Measurements from ENCODE around the gene QTRT2. TPM values are rescaled to one million over a fixed set of nuclear protein-coding genes. Genes with fewer than 3 reads are reported as not detected.

The QTRT2 gene
- polyA plus RNA-seq, 1 donor from 2014 or later = 16.3 TPM

DNA sequence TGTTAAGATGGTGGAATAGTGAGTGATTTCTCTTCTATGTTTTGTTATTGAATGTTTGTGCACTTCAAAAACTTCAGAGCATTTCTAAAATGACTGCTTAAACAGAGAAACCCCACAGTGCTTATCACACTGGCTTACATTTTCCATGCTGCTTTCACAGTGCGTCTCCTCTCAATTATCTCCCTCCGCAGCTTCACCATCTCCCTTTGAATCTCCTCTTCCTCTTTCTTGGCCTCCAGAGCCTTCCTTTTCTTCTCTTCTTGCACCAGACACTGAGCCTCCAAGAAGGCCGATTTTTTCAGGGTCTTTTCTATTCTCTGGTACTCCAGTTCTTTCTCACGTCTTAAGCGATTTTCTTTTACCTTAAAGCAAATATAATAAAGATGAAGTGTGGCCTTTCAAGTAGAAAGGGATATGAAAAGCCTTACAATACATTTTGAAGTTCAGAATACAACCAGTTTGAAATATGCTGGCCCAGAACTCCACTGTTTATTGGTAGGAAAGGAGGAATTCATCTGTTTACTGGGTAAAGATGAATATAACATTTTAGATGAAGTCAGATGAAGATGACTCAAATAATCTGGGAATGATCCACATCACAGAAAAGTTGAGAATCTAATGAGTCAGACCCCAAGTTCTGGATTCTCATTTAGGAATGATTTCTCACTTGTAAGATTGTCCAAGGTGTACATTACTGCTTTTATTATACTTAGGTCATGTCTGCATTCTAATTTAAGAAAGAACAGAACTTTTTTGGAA is 21.6 kb upstream of the QTRT2 start:
- Histone ChIP-seq H3K9ac (ENCODE audit: low read length) (no peak overlapping the region), H3F3A (ENCODE audit: insufficient read depth, low read length, poor library complexity, severe bottlenecking) (no peaks in the 10 kb centered on the region), H4K20me1 (ENCODE audit: insufficient read depth) (no peaks in the 10 kb centered on the region), H3K27ac (ENCODE audit: low read length) (no peak overlapping the region), H3K4me2 (ENCODE audit: low read length) (no peak overlapping the region), H2AFZ (ENCODE audit: low read depth, low read length) (no peak overlapping the region), H3K4me3 (ENCODE audit: low read length) (no peak overlapping the region), H3K27me3 (ENCODE audit: insufficient read depth, low read depth, low read length) (no peaks in the 10 kb centered on the region), H3K9me3 (ENCODE audit: low read length) (no peaks in the 10 kb centered on the region), H3K9me2 (ENCODE audit: insufficient read depth, low read length) (no peaks in the 10 kb centered on the region), H3K79me2 (replicated peaks; ENCODE audit: insufficient read depth, low read length) (no peaks in the 10 kb centered on the region), H3K36me3 (ENCODE audit: insufficient read depth, low read length) (peaks cover 5% of the 10 kb centered on the region)
- TF ChIP-seq EP300 (conservative IDR thresholded peaks at IDR 0.05; ENCODE audit: poor library complexity, severe bottlenecking) (no peak), EZH2 (IDR thresholded peaks at IDR 0.05; ENCODE audit: borderline replicate concordance, insufficient read depth, low read length, poor library complexity, severe bottlenecking) (no peak), RAD21 (conservative IDR thresholded peaks at IDR 0.05) (no peak), POLR2AphosphoS5 (IDR thresholded peaks at IDR 0.05) (no peak), MXI1 (conservative IDR thresholded peaks at IDR 0.05; ENCODE audit: poor library complexity, severe bottlenecking) (no peak), SMC3 (conservative IDR thresholded peaks at IDR 0.05; ENCODE audit: poor library complexity) (no peak), TAF1 (IDR thresholded peaks at IDR 0.05; ENCODE audit: low read depth) (no peak)
- TF ChIP-seq, protein P1, sequence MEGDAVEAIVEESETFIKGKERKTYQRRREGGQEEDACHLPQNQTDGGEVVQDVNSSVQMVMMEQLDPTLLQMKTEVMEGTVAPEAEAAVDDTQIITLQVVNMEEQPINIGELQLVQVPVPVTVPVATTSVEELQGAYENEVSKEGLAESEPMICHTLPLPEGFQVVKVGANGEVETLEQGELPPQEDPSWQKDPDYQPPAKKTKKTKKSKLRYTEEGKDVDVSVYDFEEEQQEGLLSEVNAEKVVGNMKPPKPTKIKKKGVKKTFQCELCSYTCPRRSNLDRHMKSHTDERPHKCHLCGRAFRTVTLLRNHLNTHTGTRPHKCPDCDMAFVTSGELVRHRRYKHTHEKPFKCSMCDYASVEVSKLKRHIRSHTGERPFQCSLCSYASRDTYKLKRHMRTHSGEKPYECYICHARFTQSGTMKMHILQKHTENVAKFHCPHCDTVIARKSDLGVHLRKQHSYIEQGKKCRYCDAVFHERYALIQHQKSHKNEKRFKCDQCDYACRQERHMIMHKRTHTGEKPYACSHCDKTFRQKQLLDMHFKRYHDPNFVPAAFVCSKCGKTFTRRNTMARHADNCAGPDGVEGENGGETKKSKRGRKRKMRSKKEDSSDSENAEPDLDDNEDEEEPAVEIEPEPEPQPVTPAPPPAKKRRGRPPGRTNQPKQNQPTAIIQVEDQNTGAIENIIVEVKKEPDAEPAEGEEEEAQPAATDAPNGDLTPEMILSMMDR (IDR thresholded peaks at IDR 0.05; ENCODE audit: poor library complexity, severe bottlenecking) = no peak
- TF ChIP-seq, protein P2, sequence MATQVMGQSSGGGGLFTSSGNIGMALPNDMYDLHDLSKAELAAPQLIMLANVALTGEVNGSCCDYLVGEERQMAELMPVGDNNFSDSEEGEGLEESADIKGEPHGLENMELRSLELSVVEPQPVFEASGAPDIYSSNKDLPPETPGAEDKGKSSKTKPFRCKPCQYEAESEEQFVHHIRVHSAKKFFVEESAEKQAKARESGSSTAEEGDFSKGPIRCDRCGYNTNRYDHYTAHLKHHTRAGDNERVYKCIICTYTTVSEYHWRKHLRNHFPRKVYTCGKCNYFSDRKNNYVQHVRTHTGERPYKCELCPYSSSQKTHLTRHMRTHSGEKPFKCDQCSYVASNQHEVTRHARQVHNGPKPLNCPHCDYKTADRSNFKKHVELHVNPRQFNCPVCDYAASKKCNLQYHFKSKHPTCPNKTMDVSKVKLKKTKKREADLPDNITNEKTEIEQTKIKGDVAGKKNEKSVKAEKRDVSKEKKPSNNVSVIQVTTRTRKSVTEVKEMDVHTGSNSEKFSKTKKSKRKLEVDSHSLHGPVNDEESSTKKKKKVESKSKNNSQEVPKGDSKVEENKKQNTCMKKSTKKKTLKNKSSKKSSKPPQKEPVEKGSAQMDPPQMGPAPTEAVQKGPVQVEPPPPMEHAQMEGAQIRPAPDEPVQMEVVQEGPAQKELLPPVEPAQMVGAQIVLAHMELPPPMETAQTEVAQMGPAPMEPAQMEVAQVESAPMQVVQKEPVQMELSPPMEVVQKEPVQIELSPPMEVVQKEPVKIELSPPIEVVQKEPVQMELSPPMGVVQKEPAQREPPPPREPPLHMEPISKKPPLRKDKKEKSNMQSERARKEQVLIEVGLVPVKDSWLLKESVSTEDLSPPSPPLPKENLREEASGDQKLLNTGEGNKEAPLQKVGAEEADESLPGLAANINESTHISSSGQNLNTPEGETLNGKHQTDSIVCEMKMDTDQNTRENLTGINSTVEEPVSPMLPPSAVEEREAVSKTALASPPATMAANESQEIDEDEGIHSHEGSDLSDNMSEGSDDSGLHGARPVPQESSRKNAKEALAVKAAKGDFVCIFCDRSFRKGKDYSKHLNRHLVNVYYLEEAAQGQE (IDR thresholded peaks at IDR 0.05; ENCODE audit: borderline replicate concordance) = no peak

DNA sequence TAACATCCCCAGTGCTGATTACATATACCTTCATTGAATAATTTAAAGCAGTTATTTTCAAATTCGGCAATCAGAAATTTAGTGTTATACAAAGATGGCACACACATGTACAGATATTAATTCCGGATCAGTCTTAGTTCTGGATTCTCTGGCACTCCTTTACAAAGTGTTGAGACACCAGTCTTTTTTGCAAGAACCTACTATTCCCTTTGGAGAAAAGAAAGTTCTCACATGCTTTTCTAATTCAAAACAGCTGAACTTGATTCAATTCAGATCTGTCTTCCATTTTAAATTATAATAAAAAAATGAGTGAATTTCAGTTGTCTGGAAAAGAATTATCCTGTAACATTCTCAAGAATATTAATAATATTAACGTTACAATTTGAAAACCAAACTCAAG is 20.6 kb upstream of the QTRT2 start:
- H3K79me2 ChIP-seq (replicated peaks; ENCODE audit: insufficient read depth, low read length) = no peaks in the 10 kb centered on the region
- H3K36me3 ChIP-seq (ENCODE audit: insufficient read depth, low read length) = peaks cover 5% of the 10 kb centered on the region
- no peak overlapping the region for H3K4me3 ChIP-seq (ENCODE audit: low read length)
- H3K27me3 ChIP-seq (ENCODE audit: insufficient read depth, low read depth, low read length) = no peaks in the 10 kb centered on the region
- no peak overlapping the region for H3K4me2 ChIP-seq (ENCODE audit: low read length)
- H4K20me1 ChIP-seq (ENCODE audit: insufficient read depth) = no peaks in the 10 kb centered on the region
- H3K27ac ChIP-seq (ENCODE audit: low read length) = no peak overlapping the region
- H3K9me2 ChIP-seq (ENCODE audit: insufficient read depth, low read length) = no peaks in the 10 kb centered on the region
- no peak overlapping the region for H2AFZ ChIP-seq (ENCODE audit: low read depth, low read length)
- no peak overlapping the region for H3K9ac ChIP-seq (ENCODE audit: low read length)
- no peak for TF ChIP-seq MXI1 (conservative IDR thresholded peaks at IDR 0.05; ENCODE audit: poor library complexity, severe bottlenecking)
- TF ChIP-seq, protein P1 (IDR thresholded peaks at IDR 0.05; ENCODE audit: poor library complexity, severe bottlenecking) = no peak
- TF ChIP-seq SMC3 (conservative IDR thresholded peaks at IDR 0.05; ENCODE audit: poor library complexity) = no peak
- TF ChIP-seq TAF1 (IDR thresholded peaks at IDR 0.05; ENCODE audit: low read depth) = no peak
- TF ChIP-seq, protein P2 (IDR thresholded peaks at IDR 0.05; ENCODE audit: borderline replicate concordance) = no peak
- no peak for TF ChIP-seq RAD21 (conservative IDR thresholded peaks at IDR 0.05)
- no peak for TF ChIP-seq EP300 (conservative IDR thresholded peaks at IDR 0.05; ENCODE audit: poor library complexity, severe bottlenecking)
- no peak for TF ChIP-seq POLR2AphosphoS5 (IDR thresholded peaks at IDR 0.05)
- TF ChIP-seq EZH2 (IDR thresholded peaks at IDR 0.05; ENCODE audit: borderline replicate concordance, insufficient read depth, low read length, poor library complexity, severe bottlenecking) = no peak
- H3K9me3 ChIP-seq (ENCODE audit: low read length) = no peaks in the 10 kb centered on the region
- H3F3A ChIP-seq (ENCODE audit: insufficient read depth, low read length, poor library complexity, severe bottlenecking) = no peaks in the 10 kb centered on the region
